WERI-Rb-1 (cell line): ENCODE results near the gene IL18BP.

Experiments
- DNase-seq: peaks from one replicate; pipeline ENCODE4 v3.0.0-alpha.2; 2020
- H3K27ac ChIP-seq: fragments of 250-450 bp; sonication (Bioruptor Pico); 2 replicates; pipeline ENCODE4 v1.5.1; 2020; ENCODE audit warnings: mild to moderate bottlenecking, moderate library complexity
- H3K27me3 ChIP-seq: fragments of 250-450 bp; sonication (Bioruptor Pico); 2 replicates; pipeline ENCODE4 v1.5.1; 2021; ENCODE audit warnings: mild to moderate bottlenecking, low read depth, moderate library complexity; ENCODE audit not compliant: insufficient read depth, severe bottlenecking
- H3K36me3 ChIP-seq: fragments of 250-450 bp; sonication (Bioruptor Pico); 2 replicates; pipeline ENCODE4 v1.5.1; 2020; ENCODE audit warnings: mild to moderate bottlenecking, moderate library complexity
- H3K4me3 ChIP-seq: 2 replicates; pipeline ENCODE4 v1.5.1; 2011; ENCODE audit warnings: low read depth, mild to moderate bottlenecking, control low read depth, low read length
- H3K9me3 ChIP-seq: fragments of 250-450 bp; sonication (Bioruptor Pico); 2 replicates; pipeline ENCODE4 v1.5.1; 2021; ENCODE audit warnings: mild to moderate bottlenecking, moderate library complexity; ENCODE audit not compliant: severe bottlenecking
- TF ChIP-seq, protein P1 (sequence below): IDR thresholded peaks from 2 replicates; pipeline ENCODE4 v1.5.1; 2011; ENCODE audit warnings: low read depth, mild to moderate bottlenecking, control low read depth, inconsistent platforms, low read length

The IL18BP gene

DNA sequence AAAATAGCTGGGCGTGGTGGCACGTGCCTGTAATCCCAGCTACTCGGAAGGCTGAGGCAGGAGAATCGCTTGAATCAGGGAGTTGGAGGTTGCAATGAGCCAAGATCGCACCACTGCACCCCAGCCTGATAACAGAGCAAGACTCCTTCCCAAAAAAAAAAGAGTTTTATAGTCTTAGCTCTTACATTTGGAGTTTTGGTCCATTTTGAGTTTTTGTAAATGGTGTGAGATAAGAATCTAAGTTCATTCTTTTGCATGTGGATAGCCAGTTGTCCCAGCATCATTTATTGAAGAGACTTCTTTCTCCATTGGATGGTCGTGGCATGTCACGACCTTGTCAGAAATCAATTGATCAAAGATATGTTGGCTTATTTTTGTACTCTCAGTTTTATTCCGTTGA is 35.2 kb upstream of the IL18BP start:
- peaks cover 37% of the 10 kb centered on the region for H3K36me3 ChIP-seq
- no peaks in the 10 kb centered on the region for H3K9me3 ChIP-seq
- H3K27ac ChIP-seq, result no peak overlapping the region
- no peak overlapping the region for H3K4me3 ChIP-seq
- H3K27me3 ChIP-seq, result no peaks in the 10 kb centered on the region
- TF ChIP-seq, protein P1, sequence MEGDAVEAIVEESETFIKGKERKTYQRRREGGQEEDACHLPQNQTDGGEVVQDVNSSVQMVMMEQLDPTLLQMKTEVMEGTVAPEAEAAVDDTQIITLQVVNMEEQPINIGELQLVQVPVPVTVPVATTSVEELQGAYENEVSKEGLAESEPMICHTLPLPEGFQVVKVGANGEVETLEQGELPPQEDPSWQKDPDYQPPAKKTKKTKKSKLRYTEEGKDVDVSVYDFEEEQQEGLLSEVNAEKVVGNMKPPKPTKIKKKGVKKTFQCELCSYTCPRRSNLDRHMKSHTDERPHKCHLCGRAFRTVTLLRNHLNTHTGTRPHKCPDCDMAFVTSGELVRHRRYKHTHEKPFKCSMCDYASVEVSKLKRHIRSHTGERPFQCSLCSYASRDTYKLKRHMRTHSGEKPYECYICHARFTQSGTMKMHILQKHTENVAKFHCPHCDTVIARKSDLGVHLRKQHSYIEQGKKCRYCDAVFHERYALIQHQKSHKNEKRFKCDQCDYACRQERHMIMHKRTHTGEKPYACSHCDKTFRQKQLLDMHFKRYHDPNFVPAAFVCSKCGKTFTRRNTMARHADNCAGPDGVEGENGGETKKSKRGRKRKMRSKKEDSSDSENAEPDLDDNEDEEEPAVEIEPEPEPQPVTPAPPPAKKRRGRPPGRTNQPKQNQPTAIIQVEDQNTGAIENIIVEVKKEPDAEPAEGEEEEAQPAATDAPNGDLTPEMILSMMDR, result no peak
- no peak for DNase-seq

GRCh38 chr11:71964641-71965040 is 34.1 kb upstream of the IL18BP start:
- H3K27me3 ChIP-seq, result no peaks in the 10 kb centered on the region
- TF ChIP-seq, protein P1, result no peak
- H3K9me3 ChIP-seq, result no peaks in the 10 kb centered on the region
- peaks cover 36% of the 10 kb centered on the region for H3K36me3 ChIP-seq
- H3K27ac ChIP-seq, result no peak overlapping the region
- no peak for DNase-seq
- H3K4me3 ChIP-seq, result no peak overlapping the region

DNA sequence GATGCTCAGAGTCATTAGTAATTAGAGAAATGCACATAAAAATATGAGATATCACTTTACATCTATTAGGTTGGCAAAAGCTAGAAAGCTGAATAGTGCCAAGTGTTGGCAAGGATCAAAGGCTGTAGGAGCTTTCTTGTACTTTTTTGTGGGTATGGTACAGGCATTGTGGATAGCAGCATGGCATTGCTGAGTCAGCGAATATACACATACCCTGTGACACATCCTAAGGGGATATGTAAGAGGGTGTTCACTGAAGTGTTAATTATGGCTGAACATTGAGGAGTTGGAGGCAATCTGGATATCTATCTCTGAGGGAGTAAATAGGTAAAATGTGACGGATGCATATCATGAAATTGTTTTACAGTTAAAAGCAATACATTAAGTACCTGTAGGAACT is 27.0 kb upstream of the IL18BP start:
- TF ChIP-seq, protein P1, result no peak
- Histone ChIP-seq H3K4me3 (no peak overlapping the region), H3K27me3 (no peaks in the 10 kb centered on the region), H3K27ac (no peak overlapping the region), H3K36me3 (peaks cover 55% of the 10 kb centered on the region), H3K9me3 (no peaks in the 10 kb centered on the region)
- no peak for DNase-seq

DNA sequence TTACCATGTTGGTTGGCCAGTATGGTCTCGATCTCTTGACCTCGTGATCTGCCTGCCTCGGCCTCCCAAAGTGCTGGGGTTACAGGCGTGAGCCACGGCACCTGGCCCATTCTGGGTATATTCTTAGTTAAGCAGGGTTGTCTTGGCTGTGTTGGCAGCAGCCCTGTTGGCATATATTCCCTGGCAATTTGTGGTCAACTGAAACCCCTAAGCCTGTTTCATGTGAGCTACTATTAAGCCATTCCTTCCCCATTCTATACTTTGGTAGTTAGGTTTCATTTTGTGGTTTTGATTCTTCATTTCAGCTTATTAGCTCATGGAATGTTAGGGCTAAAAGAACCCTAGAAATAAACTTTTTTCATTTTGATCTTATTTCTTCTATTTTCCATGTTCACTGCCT is 22.2 kb upstream of the IL18BP start:
- Histone ChIP-seq H3K4me3 (no peak overlapping the region), H3K27me3 (no peaks in the 10 kb centered on the region), H3K9me3 (no peaks in the 10 kb centered on the region), H3K27ac (no peak overlapping the region), H3K36me3 (peaks cover 39% of the 10 kb centered on the region)
- DNase-seq, result no peak
- TF ChIP-seq, protein P1, result no peak

DNA sequence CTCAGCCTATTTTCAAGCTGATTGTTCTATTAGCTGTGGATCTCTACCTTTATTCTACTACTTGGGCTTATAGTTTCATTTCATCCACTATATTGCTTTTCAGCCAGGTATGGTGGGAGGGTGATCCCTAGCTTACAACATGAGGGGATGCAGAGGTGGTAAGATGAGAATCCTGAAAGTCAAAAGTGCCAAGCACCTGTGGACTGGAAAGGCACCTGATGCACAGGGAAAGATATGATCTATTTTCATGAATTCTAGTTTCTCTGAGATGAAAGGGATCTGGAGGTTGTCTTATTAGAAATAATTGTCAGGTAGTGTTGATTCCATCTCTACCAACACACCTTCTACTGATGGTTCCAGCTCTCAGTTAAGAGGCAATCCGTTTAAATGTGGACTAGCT is 21.6 kb upstream of the IL18BP start:
- TF ChIP-seq, protein P1, result no peak
- Histone ChIP-seq H3K9me3 (no peaks in the 10 kb centered on the region), H3K27ac (no peak overlapping the region), H3K36me3 (peaks cover 33% of the 10 kb centered on the region), H3K27me3 (no peaks in the 10 kb centered on the region), H3K4me3 (no peak overlapping the region)
- DNase-seq, result no peak

DNA sequence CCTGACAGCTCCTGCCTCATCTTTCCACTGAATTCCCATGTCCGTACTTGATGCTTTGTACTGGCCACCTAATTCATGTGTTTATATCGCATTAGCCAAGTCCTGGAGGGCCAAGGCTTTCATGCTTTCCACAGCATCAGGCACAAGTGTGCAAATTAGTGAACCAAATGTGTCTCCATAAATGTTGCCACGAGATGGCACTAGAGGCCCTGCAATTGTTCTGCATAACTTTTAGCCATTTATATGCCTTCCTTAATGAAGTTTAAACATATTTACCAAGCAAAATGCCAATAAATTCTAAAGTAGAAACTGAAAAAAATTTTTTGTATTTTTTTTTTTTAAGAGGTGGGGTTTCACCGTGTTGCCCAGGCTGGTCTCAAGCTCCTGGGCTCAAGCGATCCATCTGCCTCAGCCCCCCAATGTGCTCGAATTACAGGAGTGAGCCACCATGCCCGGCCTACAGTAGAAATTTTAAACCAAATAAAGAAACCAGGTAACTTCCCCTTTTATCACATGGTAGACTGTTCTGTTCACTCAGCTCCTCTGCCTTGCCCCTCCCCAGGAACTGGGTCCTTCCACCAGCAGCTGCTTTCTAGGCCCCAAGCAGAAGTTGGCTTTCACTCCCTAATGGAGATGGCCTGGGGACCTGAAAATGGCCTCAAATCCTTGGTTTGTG is 20.8 kb upstream of the IL18BP start:
- Histone ChIP-seq H3K27me3 (no peaks in the 10 kb centered on the region), H3K27ac (no peak overlapping the region), H3K9me3 (no peaks in the 10 kb centered on the region), H3K4me3 (no peak overlapping the region), H3K36me3 (peaks cover 30% of the 10 kb centered on the region)
- DNase-seq, result no peak
- TF ChIP-seq, protein P1, result peak; percentile 35; the same call in 1 of the 2 replicates
